ENCODE data around the gene OVOL2.
"Not testable (repeated sequence)": the region's sequence is repeated elsewhere in the genome, so short reads cannot be mapped to it uniquely, and the experiment has no call there.

OVOL2 gene

DNA sequence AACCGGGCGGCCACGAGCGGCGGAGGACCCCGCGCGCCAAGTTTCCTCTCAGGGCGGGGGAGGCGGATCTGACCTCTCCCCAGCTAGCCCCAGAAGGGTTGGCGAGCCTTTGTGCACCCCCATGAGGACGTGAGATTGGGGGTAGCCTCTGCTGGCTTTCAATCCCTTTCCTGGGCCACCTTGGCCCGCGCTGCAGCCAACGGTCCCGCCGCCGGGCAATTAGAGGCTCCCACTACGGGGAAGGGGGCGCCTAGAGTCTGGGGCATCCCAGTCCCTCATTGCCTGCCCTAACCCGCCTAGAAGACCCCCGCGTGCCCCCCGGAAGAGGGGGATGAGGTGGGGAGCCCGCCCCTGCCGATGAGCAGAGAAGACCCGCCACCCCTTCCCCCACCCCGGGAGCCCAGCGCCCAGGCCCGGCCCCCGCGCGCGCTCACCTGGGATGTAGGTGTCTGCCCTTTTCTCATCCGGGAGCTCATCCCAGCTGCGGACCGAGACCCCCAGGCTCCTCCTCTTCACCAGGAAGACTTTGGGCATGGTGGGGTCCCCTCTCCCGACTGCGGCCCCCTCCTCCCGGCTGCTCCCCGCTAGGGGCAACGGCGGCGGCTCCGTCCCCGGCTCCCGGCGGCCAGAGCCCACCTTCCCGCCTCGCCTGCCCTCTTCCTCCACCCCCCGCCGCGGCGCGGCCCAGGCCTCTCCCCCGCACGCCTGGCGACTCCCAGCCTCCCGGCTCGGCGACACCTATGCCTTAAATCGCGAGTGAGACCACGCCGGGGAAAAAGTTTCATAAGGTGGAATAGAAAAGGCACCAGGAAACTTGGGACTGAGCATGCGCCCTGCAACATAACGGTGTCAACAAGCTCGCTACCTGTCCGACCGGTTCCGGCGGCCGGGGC is at the start of gene OVOL2:
OVOL2 (minus strand) TSS at position 816 of the 893 bp plus-strand sequence; CDS start at position 534, 282 bp downstream.
- no peak for DNase-seq

DNA sequence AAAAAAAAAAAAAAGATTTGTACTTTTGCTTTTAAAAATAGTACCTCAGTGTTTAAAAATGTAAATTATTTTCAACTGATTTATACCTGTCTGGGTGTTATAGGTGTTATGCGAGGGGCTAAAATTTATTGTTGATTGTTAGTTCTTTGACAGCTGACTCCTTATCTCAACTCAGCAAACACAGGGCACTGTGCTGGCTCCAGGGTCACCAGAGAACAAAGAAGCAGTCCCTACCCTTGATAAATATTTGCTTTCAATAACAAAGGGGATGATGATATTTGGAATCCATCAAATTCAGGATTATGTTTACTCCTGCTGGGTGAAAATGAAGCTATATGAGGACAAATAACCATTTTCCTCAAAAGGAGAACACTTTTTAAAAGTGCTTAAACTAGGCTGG is 45.8 kb upstream of the OVOL2 start:
- no peak for DNase-seq

DNA sequence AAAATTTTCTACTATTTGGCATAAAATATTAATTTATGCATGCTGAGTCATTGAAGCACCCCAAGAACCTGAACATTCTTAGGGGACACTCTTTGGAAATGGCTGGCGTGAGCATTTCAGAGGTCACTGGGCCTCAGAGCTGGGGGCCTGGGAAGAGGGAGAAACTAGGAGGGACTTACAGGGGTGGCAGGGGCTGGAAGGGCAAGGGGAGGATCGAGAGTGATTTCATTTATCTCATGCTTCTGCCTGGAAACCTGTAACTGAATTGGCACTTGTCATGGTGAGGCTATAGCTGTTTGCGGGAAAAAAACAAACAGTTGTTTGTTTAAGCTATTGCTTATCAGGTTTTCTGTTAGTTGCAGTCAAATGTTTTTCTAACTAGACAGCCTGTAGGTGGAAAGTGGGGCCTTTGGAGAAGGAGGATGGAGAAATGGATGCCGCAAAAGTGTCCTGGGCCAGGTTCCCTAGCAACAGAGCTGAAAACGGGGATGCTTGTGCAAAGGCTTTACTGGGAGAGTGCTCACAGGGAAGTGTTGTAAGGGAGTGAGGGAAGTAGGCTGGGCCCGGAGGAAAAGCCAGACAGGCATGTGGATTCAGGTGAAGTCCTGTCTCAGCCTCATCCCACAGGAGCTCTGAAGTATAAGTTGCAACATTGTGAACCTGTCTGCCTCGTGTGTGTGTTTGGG is 43.6 kb upstream of the OVOL2 start:
- DNase-seq = no peak

DNA sequence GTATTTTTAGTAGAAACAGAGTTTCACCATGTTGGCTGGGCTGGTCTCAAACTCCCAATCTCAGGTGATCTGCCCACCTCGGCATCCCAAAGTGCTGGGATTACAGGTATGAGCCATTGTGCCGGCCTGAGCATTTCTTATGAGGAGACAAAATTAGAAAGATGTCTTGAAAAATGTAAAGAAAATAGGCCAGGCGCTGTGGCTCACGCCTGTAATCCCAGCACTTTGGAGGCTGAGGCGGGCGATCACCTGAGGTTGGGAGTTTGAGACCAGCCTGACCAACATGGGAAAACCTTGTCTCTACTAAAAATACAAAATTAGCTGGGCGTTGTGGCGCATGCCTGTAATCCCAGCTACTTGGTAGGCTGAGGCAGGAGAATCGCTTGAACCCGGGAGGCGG is 42.9 kb upstream of the OVOL2 start:
- not testable (repeated sequence) for DNase-seq

DNA sequence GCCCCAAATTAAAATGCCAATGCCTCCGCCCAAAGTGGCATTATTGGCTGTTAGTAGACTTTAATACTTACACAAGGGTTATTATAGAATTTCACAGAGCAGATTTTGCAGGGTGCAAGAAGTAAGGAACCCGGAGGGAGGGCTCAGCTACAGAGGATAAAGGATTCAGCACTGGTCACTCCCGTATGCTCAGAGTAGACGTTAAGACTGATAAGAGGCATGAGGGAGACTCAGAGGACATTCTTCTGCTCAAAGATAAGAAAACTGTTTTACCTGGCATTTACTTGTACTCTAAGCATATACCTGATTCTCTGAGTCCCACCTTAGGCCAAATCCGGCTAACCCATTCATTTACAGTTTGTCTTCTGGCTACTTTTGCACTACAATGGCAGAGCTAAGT is 36.5 kb upstream of the OVOL2 start:
- DNase-seq = no peak

DNA sequence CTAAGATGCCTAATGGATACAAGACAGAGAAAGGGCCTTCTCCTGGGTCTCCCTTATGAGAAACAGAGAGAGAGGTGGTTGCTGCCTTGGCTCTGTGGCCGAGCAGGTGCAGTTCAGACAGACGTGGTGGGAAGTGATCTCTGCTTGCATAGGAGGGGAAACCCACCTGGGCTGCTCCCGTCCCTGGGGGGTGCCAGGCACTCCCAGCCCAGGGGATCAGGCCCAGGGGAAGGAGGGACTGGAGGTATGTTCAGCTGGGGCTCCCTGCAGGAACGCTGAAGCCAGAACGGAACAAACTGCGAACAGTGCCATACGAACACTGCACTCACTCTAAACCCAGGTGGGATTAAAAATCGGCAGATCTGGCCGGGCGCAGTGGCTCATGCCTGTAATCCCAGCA is 35.7 kb upstream of the OVOL2 start:
- no peak for DNase-seq

DNA sequence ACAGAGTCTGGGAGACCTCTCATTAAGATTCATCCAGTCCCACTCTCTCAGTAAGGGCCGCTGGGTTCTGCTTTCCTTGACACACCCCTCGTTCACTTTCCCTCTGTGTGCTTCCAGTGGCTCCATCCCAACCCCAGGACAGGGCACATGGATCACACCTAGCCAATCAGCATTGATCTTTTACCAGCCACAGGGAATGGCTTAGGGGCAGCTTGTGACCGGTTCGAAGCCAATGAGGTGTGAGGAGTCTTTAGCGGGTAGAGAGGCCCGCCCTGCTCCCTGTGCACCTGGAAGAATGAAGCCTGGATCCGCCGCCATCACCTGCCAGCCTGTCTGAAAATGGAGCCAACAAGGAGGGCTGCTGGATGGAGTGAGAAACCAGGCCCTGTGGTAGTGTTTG is 35.2 kb upstream of the OVOL2 start:
- DNase-seq = no peak

DNA sequence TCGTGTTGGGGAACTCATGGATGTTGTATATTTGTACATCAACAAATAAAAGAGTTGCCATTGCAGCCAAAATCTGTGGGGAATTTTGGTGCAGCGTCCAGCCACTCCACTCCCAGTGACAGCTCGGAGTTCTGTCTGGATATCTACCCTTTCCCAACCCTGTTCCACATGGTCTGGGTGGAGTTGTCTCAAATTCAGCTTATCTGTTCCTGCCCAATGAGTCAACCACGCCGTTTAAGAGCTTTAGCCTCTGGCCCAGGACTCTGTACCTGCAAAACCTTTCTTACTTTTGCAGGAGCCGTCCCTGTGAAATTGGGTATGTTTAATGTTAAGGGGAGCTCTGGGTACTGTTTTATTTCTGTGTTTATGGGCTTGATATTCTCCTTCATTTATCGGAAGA is 33.9 kb upstream of the OVOL2 start:
- no peak for DNase-seq

DNA sequence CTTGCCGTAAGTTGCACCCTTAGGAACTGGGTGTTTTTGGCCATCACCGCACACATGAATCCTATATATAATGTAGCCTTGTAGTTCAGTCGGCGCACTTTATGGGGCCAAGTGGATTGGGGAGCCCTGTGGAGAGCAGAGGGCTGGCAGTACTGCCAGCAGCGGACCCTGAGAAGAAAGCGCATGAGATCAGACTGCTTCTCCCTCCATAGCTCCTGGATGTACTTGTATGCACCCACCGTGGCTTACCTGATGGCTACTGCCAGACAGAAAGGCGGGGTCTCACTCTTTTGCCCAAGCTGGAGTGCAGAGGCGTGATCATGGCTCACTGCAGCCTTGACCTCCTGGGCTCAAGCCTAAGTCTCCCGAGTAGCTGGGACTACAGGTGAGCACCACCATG is 32.8 kb upstream of the OVOL2 start:
- DNase-seq = no peak

DNA sequence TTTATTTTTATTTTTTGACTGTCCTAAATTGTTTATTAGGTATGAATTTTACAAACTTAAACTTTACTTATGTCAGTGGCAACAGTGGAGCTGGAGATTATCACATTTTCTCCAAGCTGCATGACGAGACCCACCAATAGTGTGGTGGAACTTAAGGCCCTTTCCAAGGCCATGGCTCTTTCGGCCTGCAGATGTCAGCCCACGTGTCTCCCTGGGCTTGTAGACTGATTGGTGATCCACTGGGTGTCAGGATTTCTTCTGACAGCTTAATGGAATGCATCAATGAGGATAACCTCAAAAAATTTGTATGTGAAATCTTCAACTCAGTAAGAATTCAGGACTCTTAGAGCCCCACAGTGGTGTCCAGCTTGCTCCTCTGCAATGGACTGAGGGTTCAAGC is 32.3 kb upstream of the OVOL2 start:
- DNase-seq = no peak

DNA sequence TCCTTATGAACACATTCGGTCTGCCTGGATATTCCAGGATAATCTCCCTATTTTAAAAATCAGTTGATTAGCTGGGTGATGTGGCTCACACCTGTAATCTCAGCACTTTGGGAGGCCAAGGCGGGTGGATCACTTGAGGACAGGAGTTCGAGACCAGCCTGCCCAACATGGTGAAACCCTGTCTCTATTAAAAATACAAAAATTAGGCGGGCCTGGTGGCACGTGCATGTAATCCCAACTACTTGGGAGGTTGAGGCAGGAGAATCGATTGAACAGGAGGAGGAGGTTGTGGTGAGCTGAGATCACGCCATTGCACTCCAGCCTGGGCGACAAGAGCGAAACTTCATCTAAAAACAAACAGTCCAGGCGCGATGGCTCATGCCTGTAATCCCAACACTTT is 31.1 kb upstream of the OVOL2 start:
- DNase-seq = not testable (repeated sequence)

DNA sequence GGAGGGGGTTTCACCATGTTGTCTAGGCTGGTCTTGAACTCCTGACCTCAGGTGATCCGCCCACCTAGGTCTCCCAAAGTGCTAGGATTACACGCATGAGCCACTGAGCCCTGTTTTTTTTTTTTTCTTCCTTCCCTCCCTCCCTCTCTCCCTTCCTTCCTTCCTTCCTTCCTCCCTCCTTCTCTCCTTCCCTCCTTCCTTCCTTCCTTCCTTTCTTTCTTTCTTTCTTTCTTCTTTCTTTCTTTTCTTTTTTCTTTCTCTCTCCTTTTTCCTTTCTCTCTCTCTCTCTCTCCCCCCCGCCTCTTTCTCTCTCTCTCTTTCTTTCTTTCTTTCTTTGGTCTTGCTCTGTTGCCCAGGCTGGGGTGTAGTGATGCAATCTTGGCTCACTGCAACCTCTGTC is 30.6 kb upstream of the OVOL2 start:
- not testable (repeated sequence) for DNase-seq

DNA sequence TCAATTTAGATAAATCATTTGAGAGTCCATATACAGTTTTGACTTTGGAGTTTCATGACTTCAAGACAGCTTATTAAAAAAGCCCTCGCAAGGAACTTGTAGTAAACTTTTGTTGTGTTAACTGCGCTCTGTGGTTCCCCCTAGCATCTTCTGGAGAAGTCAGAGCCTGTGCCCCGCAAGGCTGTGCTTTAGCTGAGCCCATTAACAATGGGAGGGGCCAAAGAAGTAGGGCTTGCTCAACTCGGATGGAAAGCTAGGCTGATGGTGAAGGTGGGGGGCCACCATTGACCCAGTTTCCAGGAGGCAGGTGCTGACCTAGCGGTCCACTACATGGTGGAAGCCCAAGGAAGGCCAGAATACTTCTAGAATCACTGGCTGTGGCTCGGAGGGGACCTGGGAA is 29.3 kb upstream of the OVOL2 start:
- no peak for DNase-seq

DNA sequence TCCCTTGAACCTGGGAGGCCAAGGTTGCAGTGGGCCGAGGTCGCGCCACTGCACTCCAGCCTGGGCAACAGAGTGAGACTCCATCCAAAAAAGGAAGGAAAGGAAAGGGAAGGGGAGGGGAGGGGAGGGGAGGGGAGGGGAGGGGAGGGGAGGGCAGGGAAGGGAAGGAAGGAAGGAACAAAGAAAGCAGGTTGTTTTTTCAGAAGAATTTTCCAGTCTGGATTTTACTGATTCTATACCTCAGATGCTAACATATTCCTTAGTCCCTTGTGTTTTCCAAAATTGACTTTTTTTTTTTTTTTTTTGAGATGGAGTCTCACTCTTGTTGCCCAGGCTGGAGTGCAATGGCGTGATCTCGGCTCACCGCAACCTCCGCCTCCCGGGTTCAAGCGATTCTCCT is 23.1 kb upstream of the OVOL2 start:
- DNase-seq = not testable (repeated sequence)

DNA sequence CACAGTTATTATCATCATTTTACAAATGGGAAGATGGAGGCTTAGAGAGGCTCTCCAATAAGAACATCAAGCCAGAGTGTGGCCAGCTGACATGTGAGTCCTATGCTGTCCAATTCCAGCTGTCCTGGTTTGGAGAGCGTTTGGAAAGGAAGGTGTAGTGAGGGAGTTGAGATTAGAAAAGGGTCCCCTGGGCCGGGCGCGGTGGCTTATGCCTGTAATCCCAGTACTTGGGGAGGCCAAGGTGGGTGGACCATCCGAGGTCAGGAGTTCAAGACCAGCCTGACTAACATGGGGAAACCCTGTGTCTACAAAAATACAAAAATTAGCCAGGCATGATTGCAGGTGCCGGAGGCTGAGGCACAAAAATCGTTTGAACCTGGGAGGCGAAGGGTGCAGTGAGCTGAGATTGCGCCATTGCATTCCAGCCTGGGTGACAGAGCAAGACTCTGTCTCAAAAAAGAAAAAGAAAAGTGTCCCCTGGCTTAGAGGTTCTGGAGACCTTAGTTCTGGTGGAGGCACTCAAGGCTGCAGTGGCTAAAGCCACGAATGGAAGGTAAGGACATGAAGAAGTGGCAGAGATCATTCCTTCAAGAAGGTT is 22.1 kb upstream of the OVOL2 start:
- no peak for DNase-seq

DNA sequence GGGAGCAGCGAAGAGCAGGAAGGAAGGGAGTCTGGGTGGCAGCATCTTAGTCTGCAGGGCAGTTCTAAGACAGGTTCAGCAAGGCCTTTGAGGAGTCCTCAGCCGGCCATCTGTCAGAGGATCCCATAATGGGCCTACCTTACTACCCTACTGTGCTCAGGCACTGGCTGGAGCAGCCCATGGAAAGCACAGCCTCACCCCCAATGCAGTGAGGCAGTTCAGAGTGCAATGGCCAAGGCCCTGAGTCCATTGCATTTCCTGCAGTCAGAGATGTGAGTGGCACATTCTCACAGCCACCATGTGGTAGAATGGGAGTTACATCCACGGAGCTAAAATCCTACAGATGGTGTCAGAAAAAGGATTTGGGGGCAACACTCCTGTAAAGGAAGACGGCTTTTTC is 19.4 kb upstream of the OVOL2 start:
- no peak for DNase-seq

DNA sequence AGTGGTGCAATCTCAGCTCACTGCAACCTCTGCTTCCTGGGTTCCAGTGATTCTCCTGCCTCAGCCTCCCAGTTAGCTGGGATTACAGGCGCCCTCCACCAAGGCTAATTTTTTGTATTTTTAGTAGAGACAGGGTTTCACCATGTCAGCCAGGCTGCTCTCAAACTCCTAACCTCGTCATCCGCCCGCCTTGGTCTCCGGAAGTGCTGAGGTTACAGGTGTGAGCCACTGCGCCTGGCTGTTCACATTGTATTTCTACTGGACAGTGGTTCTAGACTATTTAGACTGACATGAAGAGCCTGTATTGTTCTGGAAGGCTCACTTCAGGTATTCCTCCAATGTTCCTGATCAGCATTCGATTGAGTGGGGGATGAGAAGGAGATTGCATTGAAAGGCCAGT is 14.8 kb upstream of the OVOL2 start:
- no peak for DNase-seq

DNA sequence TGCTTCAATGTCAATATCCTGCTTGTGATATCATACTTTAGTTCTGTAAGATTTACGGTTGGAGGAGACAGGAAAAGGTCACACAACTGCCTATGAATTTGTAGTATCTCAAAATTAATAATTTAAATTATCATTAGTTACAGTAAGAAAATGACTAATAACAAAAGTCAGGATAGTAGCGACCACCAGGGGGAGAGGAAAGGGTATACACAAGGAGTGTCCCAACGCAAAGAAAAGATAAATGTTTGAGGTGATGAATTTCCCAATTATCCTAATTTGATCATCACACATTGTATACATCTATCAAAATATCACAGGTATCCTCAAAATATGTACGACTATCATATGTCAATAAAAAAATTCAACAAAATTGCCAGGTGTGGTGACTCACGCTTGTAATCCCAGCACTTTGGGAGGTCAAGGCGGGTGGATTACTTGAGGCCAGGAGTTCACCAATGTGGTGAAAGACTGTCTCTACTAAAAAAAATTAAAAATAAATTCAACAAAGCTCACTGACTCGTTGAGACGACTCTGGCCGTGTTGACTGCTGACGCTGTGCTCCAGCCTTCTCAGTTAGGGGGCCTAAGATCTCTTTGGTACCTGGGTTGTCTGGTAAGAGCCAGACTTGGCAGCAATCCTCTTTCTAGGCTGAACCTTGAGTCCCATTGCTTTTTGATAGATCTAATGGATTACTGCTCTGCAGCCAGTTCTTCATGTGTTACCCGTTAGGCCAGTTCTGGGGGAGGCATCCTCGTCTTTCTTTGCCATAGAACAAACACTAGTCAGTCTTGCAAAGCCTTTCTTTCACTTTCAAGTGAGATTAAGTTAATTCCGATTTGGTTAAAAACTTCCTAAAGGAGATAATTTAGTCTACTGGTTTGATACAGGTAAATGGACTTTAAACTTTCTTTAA is 9.0 kb upstream of the OVOL2 start:
- no peak for DNase-seq

DNA sequence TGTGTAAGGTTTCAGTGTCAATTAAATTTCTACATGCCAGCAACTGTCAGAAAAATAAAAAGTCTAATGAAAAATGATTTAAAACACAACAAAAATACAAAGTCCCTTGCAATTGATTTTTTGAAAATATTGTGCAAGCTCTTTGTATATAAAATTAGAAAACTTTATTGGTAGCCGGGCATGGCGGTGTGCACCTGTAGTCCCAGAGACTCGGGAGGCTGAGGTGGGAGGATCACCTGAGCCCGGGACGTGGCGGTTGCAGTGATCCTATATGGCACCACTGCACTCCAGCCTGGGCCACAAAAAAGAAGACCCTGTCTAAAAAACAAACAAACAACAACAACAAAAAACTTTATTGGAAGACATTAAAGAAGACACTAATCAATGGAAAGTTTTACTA is 6.0 kb upstream of the OVOL2 start:
- DNase-seq = no peak

DNA sequence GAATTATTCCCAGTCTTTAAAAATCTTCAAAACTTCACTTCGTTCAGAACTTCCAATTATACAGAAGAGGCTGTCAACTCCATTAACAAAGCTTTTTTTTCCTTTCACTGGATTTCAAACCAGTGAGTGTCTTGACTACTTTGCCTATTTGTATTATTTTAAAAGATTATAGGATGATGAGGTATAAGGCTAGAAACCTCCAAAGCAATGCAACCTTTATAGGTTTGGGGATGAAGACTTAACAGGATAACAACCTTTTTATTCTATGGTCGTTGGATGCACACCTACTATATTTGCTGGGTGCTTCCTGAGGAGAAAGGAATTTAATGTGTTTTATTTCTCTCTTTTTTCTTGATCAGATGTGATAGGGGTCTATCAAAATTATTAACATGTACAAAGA is 1.9 kb upstream of the OVOL2 start:
- DNase-seq = no peak

DNA sequence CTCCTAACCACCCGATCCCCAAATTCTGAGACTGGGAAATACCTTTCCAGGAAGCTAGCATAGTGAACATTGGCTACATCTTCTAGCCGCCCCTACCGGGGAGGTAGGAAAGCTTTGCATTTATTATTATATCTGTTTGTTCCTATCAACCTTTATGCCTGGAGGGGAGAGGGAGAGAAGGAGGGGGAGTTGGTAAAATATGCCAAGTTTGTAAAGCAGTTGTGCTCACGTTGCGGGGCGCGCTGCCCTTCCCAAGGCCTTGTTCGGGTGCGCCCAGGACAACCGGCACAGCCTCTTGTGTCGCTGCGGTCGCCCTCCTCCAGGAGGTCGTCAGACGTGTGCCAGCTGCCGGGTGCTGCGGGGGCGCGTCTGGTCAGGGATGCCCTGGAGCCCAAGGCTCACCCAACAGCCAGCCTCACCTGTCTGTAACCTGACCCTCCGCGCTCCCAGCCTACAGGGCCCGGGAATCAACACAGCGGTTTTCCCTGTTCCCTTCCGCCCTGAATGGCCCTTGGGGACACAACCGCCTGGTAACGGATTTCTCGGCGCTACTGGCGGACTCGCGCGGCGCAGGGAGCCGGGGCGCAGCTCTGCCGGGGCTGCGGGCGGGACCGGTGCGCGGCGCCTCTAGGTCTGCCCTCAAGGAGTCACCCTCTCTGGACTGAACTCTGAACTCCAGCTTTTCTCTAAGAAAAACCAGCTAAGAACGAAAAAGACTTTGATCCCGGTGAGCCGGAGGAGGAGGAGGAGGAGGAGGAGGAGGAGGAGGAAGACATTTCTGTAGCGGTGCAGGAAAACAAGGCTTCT is 1.1 kb upstream of the OVOL2 start:
- peak; percentile 25 for DNase-seq

DNA sequence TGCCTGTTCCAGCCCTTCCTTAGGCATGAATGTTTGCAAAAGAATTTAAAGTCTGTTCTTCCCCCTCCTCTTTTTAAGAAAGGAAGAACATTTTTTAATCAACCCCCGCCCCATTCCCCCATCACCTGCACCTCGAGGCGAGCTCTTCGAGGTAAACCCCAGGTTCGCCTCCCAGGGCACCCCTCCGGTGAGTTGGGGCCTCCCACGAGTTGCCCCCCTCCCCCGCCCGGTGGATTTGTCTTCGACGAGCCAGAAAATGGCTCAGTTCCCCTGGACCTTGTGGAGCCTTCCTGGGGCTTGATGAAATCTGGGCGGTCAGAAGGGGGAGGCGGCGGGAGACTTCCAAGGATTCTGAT is 256 bp upstream of the OVOL2 start:
- DNase-seq = no peak
